Liver (tissue), 9 donors: ENCODE results near the gene LHX6. TPM values are rescaled to one million over a fixed set of nuclear protein-coding genes. Genes with fewer than 3 reads are reported as not detected.

Source experiments
- DNase-seq: peaks from one replicate; pipeline ENCODE4 v3.0.0-alpha.2; 2017; ENCODE audit warnings: low spot score
- H3K27ac ChIP-seq, 2 donors: one replicate each; pipeline ENCODE4 v1.7.0; 2013; ENCODE audit warnings: inconsistent platforms in 2 of 2, low read length in 2 of 2, control low read depth in 1 of 2, low read depth in 1 of 2, mild to moderate bottlenecking in 1 of 2
- H3K27me3 ChIP-seq, 4 donors: one replicate each; pipeline versions ENCODE4 v1.6.1 to v1.7.0; 2013; ENCODE audit warnings: low read length in 3 of 4, inconsistent platforms in 1 of 4, mild to moderate bottlenecking in 1 of 4, moderate library complexity in 1 of 4; ENCODE audit not compliant: control insufficient read depth in 4 of 4, insufficient read depth in 4 of 4
- H3K36me3 ChIP-seq, 4 donors: one replicate each; pipeline versions ENCODE4 v1.6.1 to v1.7.0; 2013; ENCODE audit warnings: low read length in 3 of 4, mild to moderate bottlenecking in 3 of 4, low read depth in 1 of 4, moderate library complexity in 1 of 4; ENCODE audit not compliant: control insufficient read depth in 4 of 4, insufficient read depth in 3 of 4
- H3K4me1 ChIP-seq, 4 donors: one replicate each; pipeline versions ENCODE4 v1.6.1 to v1.7.0; 2013; ENCODE audit warnings: low read length in 3 of 4, mild to moderate bottlenecking in 3 of 4, moderate library complexity in 1 of 4; ENCODE audit not compliant: control insufficient read depth in 4 of 4, insufficient read depth in 4 of 4
- H3K4me3 ChIP-seq, 3 donors: one replicate each; pipeline versions ENCODE4 v1.6.1 to v1.7.0; 2013; ENCODE audit warnings: low read length in 3 of 3, control low read depth in 1 of 3, low read depth in 1 of 3, mild to moderate bottlenecking in 1 of 3
- H3K9ac ChIP-seq, 2 donors: one replicate each; pipeline ENCODE4 v1.7.0; 2013; ENCODE audit warnings: low read length in 2 of 2, mild to moderate bottlenecking in 2 of 2, moderate library complexity in 2 of 2, control low read depth in 1 of 2, low read depth in 1 of 2
- H3K9me3 ChIP-seq, 4 donors: one replicate each; pipeline versions ENCODE4 v1.6.1 to v1.7.0; 2013; ENCODE audit warnings: low read length in 3 of 4; ENCODE audit not compliant: control insufficient read depth in 4 of 4
- CTCF ChIP-seq: fragments of 150-350 bp; IDR thresholded peaks from 2 replicates; pipeline ENCODE4 v1.5.1; 2017; ENCODE audit warnings: improper control_type of control experiment, low read depth, low read length; ENCODE audit not compliant: missing input control
- EGR1 ChIP-seq, 2 donors: IDR thresholded peaks; 2 replicates each; pipeline ENCODE4 v1.6.1; 2016 to 2018; ENCODE audit warnings: antibody characterized with exemption in 2 of 2, low read depth in 2 of 2
- GABPA ChIP-seq, 2 donors: IDR thresholded peaks in 1 of 2; conservative IDR thresholded peaks in 1 of 2; 2 replicates each; pipeline ENCODE4 v1.6.1; 2016; ENCODE audit warnings: antibody characterized with exemption in 2 of 2, mild to moderate bottlenecking in 1 of 2, moderate library complexity in 1 of 2
- HNF4A ChIP-seq, 2 donors: conservative IDR thresholded peaks; 2 replicates each; pipeline ENCODE4 v1.6.1; 2016; ENCODE audit warnings: antibody characterized with exemption in 2 of 2, mild to moderate bottlenecking in 2 of 2
- HNF4G ChIP-seq: IDR thresholded peaks from 2 replicates; pipeline ENCODE4 v1.6.1; 2016; ENCODE audit warnings: antibody characterized with exemption
- JUND ChIP-seq, 2 donors: IDR thresholded peaks; 2 replicates each; pipeline ENCODE4 v1.6.1; 2016; ENCODE audit warnings: antibody characterized with exemption in 2 of 2
- MAX ChIP-seq: IDR thresholded peaks from 2 replicates; pipeline ENCODE4 v1.6.1; 2016; ENCODE audit warnings: antibody characterized with exemption
- NR2F2 ChIP-seq: IDR thresholded peaks from 2 replicates; pipeline ENCODE4 v1.6.1; 2016; ENCODE audit warnings: antibody characterized with exemption
- REST ChIP-seq: IDR thresholded peaks from 2 replicates; pipeline ENCODE4 v1.6.1; 2016; ENCODE audit warnings: antibody characterized with exemption, mild to moderate bottlenecking
- RXRA ChIP-seq, 2 donors: IDR thresholded peaks; 2 replicates each; pipeline ENCODE4 v1.6.1; 2017 to 2018; ENCODE audit warnings: antibody characterized with exemption in 2 of 2, mild to moderate bottlenecking in 1 of 2
- SP1 ChIP-seq: IDR thresholded peaks from 2 replicates; pipeline ENCODE4 v1.6.1; 2018; ENCODE audit warnings: antibody characterized with exemption, mild to moderate bottlenecking
- TAF1 ChIP-seq: conservative IDR thresholded peaks from 2 replicates; pipeline ENCODE4 v1.6.1; 2016; ENCODE audit warnings: antibody characterized with exemption, mild to moderate bottlenecking
- YY1 ChIP-seq: IDR thresholded peaks from 2 replicates; pipeline ENCODE4 v1.6.1; 2016; ENCODE audit warnings: antibody characterized with exemption, mild to moderate bottlenecking
- ZBTB33 ChIP-seq: IDR thresholded peaks from 2 replicates; pipeline ENCODE4 v1.6.1; 2016; ENCODE audit warnings: antibody characterized with exemption
- WGBS: extraction: QIAGEN DNeasy Blood & Tissue Kit; methylation state at CpG from one replicate; pipeline ENCODE4 v1.1.7; 2013; 5-methylcytosine and 5-hydroxymethylcytosine counted together
- polyA plus RNA-seq, 2 donors: library from polyadenylated mRNA; stranded (reverse) in 1 of 2; unstranded in 1 of 2; fragments of 200-250 nt in 1 of 2; fragments of >200 nt in 1 of 2; fragmentation: Nextera tagmentation in 1 of 2; extraction: Ambion mirVana in 1 of 2; gene quantifications; one replicate each; pipeline versions ENCODE4 v1.2.1 to v1.2.3, GENCODE V29; 2013 to 2015
- total RNA-seq, 2 donors: library from RNA; depleted of rRNA; stranded (reverse); fragments of >200 nt; gene quantifications; one replicate each; pipeline ENCODE4 v1.2.3, GENCODE V29; 2014
- donor health status: healthy.
- donor health status: healthy.
- donor health status: healthy.
- donor health status: healthy.
- donor health status: healthy.

The LHX6 gene
- total and polyA plus RNA-seq, 4 donors: 0.05 to 0.33 (median 0.18) TPM

GRCh38 chr9:122197882-122198281 is 30.9 kb downstream of the LHX6 start:
- Histone ChIP-seq H3K27ac (no peak overlapping the region), H3K4me1 (no peaks in the 10 kb centered on the region), H3K36me3 (no peaks in the 10 kb centered on the region), H3K9me3 (no peaks in the 10 kb centered on the region), H3K4me3 (no peak overlapping the region), H3K27me3 (no peaks in the 10 kb centered on the region), H3K9ac (no peak overlapping the region)
- 58% methylated on average over 4 of the region's 4 CpGs for WGBS
- no peak for TF ChIP-seq NR2F2
- no peak for TF ChIP-seq TAF1
- TF ChIP-seq HNF4A (conservative IDR thresholded peaks at IDR 0.05): peak in 1 of 2 donors; percentile 18
- TF ChIP-seq MAX: no peak
- TF ChIP-seq GABPA (IDR thresholded peaks at IDR 0.05 in 1 of 2, conservative IDR thresholded peaks at IDR 0.05 in 1 of 2): no peak
- TF ChIP-seq HNF4G: no peak
- DNase-seq: no peak

- H3K27me3 ChIP-seq: no peaks in the 10 kb centered on the region
- H3K4me1 ChIP-seq: no peaks in the 10 kb centered on the region
- 58% methylated on average over 7 of the region's 7 CpGs for WGBS
- H3K9ac ChIP-seq: no peak overlapping the region
- no peak overlapping the region for H3K4me3 ChIP-seq
- DNase-seq: no peak
- TF ChIP-seq YY1 (no peak), JUND (IDR thresholded peaks at IDR 0.05) (no peak), GABPA (IDR thresholded peaks at IDR 0.05 in 1 of 2, conservative IDR thresholded peaks at IDR 0.05 in 1 of 2) (no peak), EGR1 (IDR thresholded peaks at IDR 0.05; ENCODE audit: low read depth in 2 of 2) (no peak), MAX (no peak), CTCF (no peak), RXRA (IDR thresholded peaks at IDR 0.05) (no peak), ZBTB33 (no peak), SP1 (no peak), TAF1 (no peak), HNF4G (no peak), REST (no peak)
- H3K27ac ChIP-seq: no peak overlapping the region
- H3K9me3 ChIP-seq: no peaks in the 10 kb centered on the region
- no peaks in the 10 kb centered on the region for H3K36me3 ChIP-seq
Observed at GRCh38 chr9:122197426-122197825, 31.3 kb downstream of the LHX6 start.
